Measurements from ENCODE around the gene RETREG3. TPM values are rescaled to one million over a fixed set of nuclear protein-coding genes. Genes with fewer than 3 reads are reported as not detected.

RETREG3 gene
- total and polyA plus RNA-seq, 2 of the 13 experiments (the other 11 are each of a cell fraction or from before 2014, with no cell fraction given), result 47.0 to 55.8 TPM

- TF ChIP-seq SNAPC4 (CRISPR knock-in tag; IDR thresholded peaks at IDR 0.05) (no peak), ZNF570 (CRISPR knock-in tag; IDR thresholded peaks at IDR 0.05; ENCODE audit: borderline replicate concordance) (0 out of 2 replicates have a peak, but pooled peaks have one; percentile 21), PRPF4 (IDR thresholded peaks at IDR 0.05; ENCODE audit: low read depth, low read length, poor library complexity, severe bottlenecking) (no peak), ZNF749 (CRISPR knock-in tag; IDR thresholded peaks at IDR 0.05; ENCODE audit: borderline replicate concordance) (no peak; the same call in 1 of the 2 replicates), ZNF512 (CRISPR knock-in tag; IDR thresholded peaks at IDR 0.05) (0 out of 2 replicates have a peak, but pooled peaks have one; percentile 15), LBX2 (CRISPR knock-in tag; IDR thresholded peaks at IDR 0.05; ENCODE audit: borderline replicate concordance) (no peak), EZH2 (conservative IDR thresholded peaks at IDR 0.05; ENCODE audit: low read depth, low read length) (no peak), ZNF710 (CRISPR knock-in tag; IDR thresholded peaks at IDR 0.05; ENCODE audit: borderline replicate concordance) (no peak), ZNF788 (CRISPR knock-in tag; IDR thresholded peaks at IDR 0.05; ENCODE audit: borderline replicate concordance) (no peak; the same call in none of the 2 replicates), WIZ (CRISPR knock-in tag; IDR thresholded peaks at IDR 0.05) (no peak; the same call in 1 of the 2 replicates), CCDC6 (CRISPR knock-in tag; IDR thresholded peaks at IDR 0.05) (no peak; the same call in 1 of the 2 replicates), ZNF326 (CRISPR knock-in tag; IDR thresholded peaks at IDR 0.05; ENCODE audit: borderline replicate concordance) (no peak), HMGXB4 (CRISPR knock-in tag; IDR thresholded peaks at IDR 0.05; ENCODE audit: borderline replicate concordance in 1 of 2, low read depth in 1 of 2) (peak; percentile 69 to 87; a peak in 3 of 4 replicates), RFXANK (CRISPR knock-in tag; IDR thresholded peaks at IDR 0.05) (no peak), MXD4 (CRISPR knock-in tag; IDR thresholded peaks at IDR 0.05) (no peak; the same call in 1 of the 2 replicates), ESRRA (CRISPR knock-in tag; IDR thresholded peaks at IDR 0.05; ENCODE audit: low read depth) (no peak)
These were observed 46.6 kb downstream of the RETREG3 start (continued) for GRCh38 chr17:42562388-42563142.

Data from HepG2 (cell line).